GM12872 (cell line): ENCODE results near the gene SF3B2.

ENCODE experiments used
- CTCF ChIP-seq: IDR thresholded peaks from 3 replicates; pipeline ENCODE4 v1.5.1; 2011; ENCODE audit warnings: low read depth, mild to moderate bottlenecking, low read length, moderate library complexity; ENCODE audit not compliant: insufficient read depth

Gene SF3B2

GRCh38 chr11:66083767-66084166 is 31.6 kb downstream of the SF3B2 start:
- no peak for TF ChIP-seq CTCF

- TF ChIP-seq CTCF = no peak
Measured at GRCh38 chr11:66084821-66085475, 32.8 kb downstream of the SF3B2 start.

- TF ChIP-seq CTCF = no peak
Measured at GRCh38 chr11:66087148-66087908, 35.2 kb downstream of the SF3B2 start.

GRCh38 chr11:66089067-66089466 is 36.9 kb downstream of the SF3B2 start:
- no peak for TF ChIP-seq CTCF

GRCh38 chr11:66090288-66090687 is 38.1 kb downstream of the SF3B2 start:
- TF ChIP-seq CTCF = no peak

- TF ChIP-seq CTCF = no peak
Measured at GRCh38 chr11:66100272-66101065, 48.3 kb downstream of the SF3B2 start.

GRCh38 chr11:66101066-66101464 is 48.9 kb downstream of the SF3B2 start:
- no peak for TF ChIP-seq CTCF
